GM18508 (cell line): ENCODE measurements around the gene USH1C.

Experiments used
- ATAC-seq: cut with Tn5 transposase; IDR thresholded peaks from one replicate; pipeline ENCODE4 v1.9.1; 2021; ENCODE audit warnings: moderate number of reproducible peaks; ENCODE audit not compliant: insufficient read depth, unreplicated experiment

USH1C gene

GRCh38 chr11:17528906-17529843 is 15.0 kb downstream of the USH1C start:
- ATAC-seq, result no peak

DNA sequence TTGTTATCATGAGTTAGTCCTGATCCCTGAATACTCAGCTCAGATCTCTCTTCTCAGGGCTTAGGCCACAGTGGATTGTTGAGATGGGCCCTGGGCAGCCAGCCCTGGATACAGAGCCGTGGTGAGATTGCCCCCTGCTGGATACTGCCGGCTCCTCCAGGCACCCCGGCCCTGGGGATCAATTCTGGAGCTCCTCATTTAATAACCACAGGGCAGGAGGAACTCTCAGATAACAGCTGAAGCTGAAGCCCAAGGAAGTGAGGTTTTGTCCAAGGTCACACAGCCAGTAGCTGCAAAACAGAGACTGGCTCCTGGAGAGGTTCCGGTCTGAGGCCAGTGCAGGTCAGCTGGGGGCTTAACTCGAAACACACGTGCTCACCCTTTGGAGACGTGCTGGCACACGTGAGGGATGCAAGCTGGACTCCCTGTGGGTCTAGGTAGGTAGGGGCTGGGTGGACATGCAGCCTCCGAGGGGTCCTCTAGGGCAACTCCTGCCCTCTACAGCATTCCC is 16.0 kb downstream of the USH1C start:
- no peak for ATAC-seq

GRCh38 chr11:17527628-17527995 is 16.6 kb downstream of the USH1C start:
- no peak for ATAC-seq

DNA sequence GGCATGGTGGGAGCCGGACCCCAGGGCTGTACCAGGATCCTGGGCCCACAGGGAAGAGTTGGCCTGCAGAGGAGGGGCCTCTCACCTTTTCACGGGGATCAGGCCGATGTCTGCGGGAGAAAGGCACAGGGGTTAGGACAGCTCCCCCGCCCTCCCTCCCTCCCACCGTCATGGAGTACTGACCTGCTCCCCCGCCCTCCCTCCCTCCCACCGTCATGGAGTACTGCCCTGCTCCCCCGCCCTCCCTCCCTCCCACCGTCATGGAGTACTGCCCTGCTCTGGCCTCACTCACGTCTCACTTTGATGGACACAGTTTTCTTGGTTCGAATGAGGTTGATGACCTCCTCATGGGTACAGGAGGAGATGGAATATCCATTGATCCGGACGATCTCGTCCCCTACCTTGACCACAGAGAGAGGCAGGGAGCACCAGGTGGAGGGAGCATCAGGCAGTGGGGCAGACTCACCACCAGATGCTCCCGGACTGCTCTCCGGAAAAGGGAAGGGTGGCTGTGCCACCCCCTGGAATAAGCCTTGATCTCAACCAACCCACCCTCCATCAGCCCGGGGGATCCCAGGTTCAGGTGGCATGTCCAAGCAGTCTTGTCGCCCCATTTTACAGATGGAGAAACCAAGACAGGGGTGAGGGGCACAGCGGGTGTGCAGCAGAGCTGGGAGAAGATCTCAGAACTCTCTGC is 17.1 kb downstream of the USH1C start:
- no peak for ATAC-seq

DNA sequence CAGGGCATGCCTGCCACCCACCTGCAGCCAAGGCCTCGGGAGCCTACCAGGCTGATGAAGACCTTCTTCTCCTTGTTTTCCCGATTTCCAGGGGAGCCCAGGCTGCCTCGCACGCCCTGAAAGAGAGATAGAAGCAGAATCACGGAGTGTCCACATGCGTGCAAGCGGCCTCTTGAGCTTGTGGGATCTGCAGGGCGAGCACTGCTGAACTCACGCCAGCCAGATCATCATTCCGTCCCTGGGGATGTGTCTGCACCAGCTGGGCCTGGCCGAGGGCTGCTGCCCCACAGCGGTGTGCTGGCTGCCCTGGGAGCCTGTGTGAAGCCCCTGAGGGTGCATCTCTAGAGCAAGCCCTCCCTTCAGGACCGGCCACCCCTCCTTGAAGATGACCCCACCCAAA is 17.9 kb downstream of the USH1C start:
- ATAC-seq, result no peak

DNA sequence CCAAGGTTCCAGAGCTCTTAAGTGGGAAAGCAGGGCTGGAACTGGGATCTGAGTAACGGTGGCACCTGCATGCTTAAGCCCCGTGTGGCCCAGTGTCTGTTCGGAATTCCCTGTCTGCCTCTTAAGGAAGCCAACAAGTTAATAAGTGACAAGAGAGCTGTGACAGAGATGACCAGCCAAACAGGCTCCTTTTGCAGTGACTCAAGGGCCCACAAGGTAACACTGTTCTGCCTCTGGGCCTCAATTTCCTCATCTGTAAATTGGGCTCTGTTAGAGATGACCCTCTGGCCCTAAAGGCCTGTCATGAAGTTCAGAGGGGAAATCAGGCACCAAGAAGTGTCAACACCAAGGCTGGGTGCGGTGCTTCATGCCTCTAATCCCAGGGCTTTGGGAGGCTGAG is 18.6 kb downstream of the USH1C start:
- no peak for ATAC-seq

DNA sequence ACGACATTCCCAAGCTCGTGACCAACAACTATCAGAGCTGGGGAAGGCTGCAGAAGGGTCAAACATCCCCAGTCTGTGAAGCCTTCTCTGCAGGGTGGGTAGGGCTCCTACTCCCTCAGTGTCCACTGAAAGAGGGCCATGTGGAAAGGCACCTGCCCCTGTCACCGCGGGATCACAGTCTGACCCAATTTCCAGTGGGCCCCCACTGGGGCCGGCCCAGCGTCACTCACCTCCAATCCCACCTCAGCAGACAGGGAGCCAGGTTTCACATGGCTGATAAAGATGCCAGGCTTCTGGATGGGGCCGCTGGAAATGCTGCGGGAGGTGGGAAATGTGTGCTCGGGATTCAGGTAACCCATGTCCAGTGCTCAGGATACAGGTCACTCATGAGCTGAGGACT is 20.0 kb downstream of the USH1C start:
- no peak for ATAC-seq

DNA sequence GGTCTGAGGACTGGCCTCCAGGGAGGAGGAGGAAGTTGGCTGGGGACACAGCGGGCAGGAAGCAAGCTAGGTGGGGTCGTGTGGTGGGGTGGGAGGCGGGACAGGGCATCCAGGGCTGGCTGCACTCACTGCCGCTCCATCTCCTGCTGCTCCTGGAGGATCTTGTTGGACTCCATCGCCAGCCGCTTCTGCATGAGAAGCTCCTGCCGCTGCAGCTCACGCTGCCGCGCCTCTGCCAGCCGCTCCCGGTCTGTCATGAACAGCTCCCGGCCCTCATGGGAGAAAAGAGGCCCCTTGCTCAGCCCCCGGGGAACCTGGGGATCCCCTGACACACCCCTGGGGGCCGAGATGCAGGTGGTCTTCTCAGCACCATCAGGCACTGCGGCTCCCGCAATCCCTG is 21.6 kb downstream of the USH1C start:
- ATAC-seq, result no peak

GRCh38 chr11:17521106-17521900 is 22.9 kb downstream of the USH1C start:
- no peak for ATAC-seq

DNA sequence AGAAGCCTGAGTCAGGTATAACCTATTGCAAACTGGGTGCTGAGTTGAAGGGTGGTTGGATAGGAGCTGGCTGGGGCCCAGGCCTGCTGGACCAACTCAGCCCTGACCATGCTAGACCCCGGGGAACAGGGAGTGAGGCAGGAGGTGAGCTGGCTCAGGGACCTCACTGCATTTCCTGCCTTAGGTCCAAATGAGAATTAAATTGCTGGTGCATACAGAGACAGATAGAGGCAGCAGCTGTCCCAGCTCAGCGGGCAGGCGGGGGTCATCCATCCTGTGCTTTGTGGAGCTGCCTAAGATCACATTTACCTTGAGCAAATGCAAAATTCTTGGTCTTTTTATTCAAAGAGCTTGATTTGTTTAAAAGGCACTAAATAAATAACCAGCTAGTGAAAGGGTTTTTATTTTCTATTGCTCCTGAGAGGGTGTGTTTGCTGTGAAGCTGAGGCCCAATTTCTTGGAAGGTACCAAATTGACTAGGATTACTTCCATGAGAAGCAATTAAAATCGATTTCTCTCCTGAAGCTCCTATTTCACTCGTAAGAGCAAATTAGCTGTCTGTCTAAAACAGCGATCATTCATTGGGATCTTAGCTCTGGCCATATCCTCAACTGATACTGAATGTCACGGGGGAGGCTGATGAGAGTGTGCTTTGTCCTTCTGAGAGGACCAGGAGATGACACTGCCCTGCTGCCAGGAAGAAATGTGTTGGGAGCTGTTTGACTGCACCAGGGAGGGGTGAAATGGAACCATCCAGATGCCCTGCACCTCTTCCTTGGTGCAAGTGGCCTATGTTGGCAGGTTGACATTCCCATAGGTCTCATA is 24.9 kb downstream of the USH1C start:
- ATAC-seq, result no peak

DNA sequence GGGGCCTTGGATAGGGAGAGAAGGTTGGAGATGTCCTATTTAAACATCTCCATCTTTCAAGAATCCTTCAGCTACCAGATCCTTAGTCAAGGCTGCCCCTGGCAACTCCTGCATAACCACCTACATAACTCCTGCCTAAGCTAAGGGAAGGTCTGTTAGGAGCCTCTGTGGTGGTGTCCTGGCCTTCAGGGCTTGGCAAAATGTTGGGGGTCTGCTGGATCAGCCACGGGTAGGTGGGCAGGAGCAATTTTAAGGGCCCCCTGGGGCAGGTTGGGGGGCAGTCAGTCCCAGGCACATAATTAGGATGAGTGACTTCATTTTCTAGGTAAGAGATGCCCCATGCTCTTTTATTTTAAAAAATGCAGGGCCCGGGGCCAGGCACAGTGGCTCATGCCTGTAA is 25.9 kb downstream of the USH1C start:
- no peak for ATAC-seq

DNA sequence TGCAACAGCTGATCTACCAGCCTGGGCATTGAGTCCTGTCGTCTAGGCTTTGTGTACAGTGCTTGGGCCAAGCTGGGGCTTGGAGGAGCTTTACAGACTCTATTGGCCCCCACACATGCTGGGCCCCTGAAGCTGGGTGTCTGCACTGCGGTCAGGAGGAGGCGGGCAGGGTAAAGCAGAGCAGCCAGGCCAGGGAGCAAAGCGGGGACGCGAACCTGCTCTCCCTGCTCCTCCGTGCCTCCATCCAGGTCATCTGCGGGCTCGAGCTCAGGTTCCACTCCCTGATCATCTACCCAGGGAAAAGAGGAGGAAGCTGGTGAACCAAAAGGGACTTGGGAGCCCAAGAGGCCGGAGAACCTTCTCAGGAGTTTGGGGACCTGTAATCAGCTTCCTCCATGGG is 27.0 kb downstream of the USH1C start:
- no peak for ATAC-seq

GRCh38 chr11:17516551-17517150 is 27.6 kb downstream of the USH1C start:
- no peak for ATAC-seq

- no peak for ATAC-seq
Observed at GRCh38 chr11:17515443-17516176, 28.6 kb downstream of the USH1C start.

GRCh38 chr11:17514476-17514875 is 29.7 kb downstream of the USH1C start:
- no peak for ATAC-seq

- no peak for ATAC-seq
Observed at GRCh38 chr11:17513853-17514252, 30.4 kb downstream of the USH1C start.

- no peak for ATAC-seq
Observed at GRCh38 chr11:17512101-17512500, 32.1 kb downstream of the USH1C start.

DNA sequence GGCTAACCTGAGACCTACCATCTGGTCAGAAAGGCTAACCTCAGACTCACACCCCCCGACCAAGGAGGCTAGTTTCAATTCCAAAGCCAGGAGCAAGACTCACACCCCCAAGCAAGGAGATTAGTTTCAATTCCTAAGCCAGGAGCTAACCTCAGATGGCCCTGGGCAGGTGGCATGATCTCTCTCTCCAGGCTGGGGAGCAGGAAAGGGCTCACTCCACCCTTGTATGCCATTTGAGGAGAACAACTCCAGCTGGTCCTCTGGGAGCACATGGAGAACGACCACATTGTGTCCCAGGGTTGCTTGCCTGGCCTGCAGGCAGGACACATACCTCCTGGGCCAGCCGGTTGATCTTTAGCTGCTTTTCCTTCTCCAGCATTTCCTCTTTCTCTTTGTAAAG is 32.6 kb downstream of the USH1C start:
- ATAC-seq, result no peak
